ENCODE data around the gene TEX13D. TPM values are rescaled to one million over a fixed set of nuclear protein-coding genes. Genes with fewer than 3 reads are reported as not detected.

TEX13D gene
- total and polyA plus RNA-seq, 2 experiments from 2014 or later = not detected

- no peak overlapping the region for H2AFZ ChIP-seq
- peaks cover 6% of the 10 kb centered on the region for H3K4me1 Mint-ChIP-seq
- H3K27me3 Mint-ChIP-seq (ENCODE audit: insufficient read depth, low read depth, poor library complexity) = no peaks in the 10 kb centered on the region
- no peaks in the 10 kb centered on the region for H3F3A ChIP-seq (replicated peaks; ENCODE audit: low read depth)
- H3K79me2 ChIP-seq (replicated peaks; ENCODE audit: insufficient read depth) = no peaks in the 10 kb centered on the region
- H4K20me1 ChIP-seq (replicated peaks; ENCODE audit: insufficient read depth) = no peaks in the 10 kb centered on the region
- no peak for ATAC-seq
- H3K36me3 ChIP-seq (ENCODE audit: insufficient read depth) = no peaks in the 10 kb centered on the region
- no peaks in the 10 kb centered on the region for H3K27me3 ChIP-seq (ENCODE audit: insufficient read depth)
- no peaks in the 10 kb centered on the region for H3K4me1 ChIP-seq (ENCODE audit: insufficient read depth)
- H3K27ac Mint-ChIP-seq = no peak overlapping the region
- H3K36me3 Mint-ChIP-seq (ENCODE audit: low read depth) = no peaks in the 10 kb centered on the region
- no peaks in the 10 kb centered on the region for H3K9me2 ChIP-seq (ENCODE audit: insufficient read depth)
- no peak overlapping the region for H3K4me2 ChIP-seq
- TF ChIP-seq ZNF462 (CRISPR knock-in tag; IDR thresholded peaks at IDR 0.05) = no peak
- no peak for TF ChIP-seq REST (IDR thresholded peaks at IDR 0.05; ENCODE audit: unreplicated experiment)
- no peak for TF ChIP-seq STAT1 (IDR thresholded peaks at IDR 0.05; ENCODE audit: unreplicated experiment)
- no peak for TF ChIP-seq CTCF (conservative IDR thresholded peaks at IDR 0.05; ENCODE audit: low read depth in 2 of 2)
- no peak for TF ChIP-seq NANOG (IDR thresholded peaks at IDR 0.05; ENCODE audit: borderline replicate concordance)
- no peak for TF ChIP-seq CREB1 (CRISPR knock-in tag; IDR thresholded peaks at IDR 0.05; ENCODE audit: low read depth)
- TF ChIP-seq ZNF331 (CRISPR knock-in tag; IDR thresholded peaks at IDR 0.05; ENCODE audit: low read depth) = no peak
- no peak for TF ChIP-seq ETS1 (IDR thresholded peaks at IDR 0.05)
- no peak for TF ChIP-seq ZNF114 (CRISPR knock-in tag; IDR thresholded peaks at IDR 0.05)
- TF ChIP-seq EZH2 (IDR thresholded peaks at IDR 0.05; ENCODE audit: low read depth, unreplicated experiment) = no peak
- no peak for TF ChIP-seq JUNB (IDR thresholded peaks at IDR 0.05; ENCODE audit: unreplicated experiment)
- TF ChIP-seq POLR2AphosphoS5 (IDR thresholded peaks at IDR 0.05; ENCODE audit: low read depth) = no peak
- TF ChIP-seq EZH2phosphoT487 (IDR thresholded peaks at IDR 0.05; ENCODE audit: unreplicated experiment) = no peak
- H3K4me3 Mint-ChIP-seq = no peak overlapping the region
- no peak overlapping the region for H3K27ac ChIP-seq (ENCODE audit: low read depth)
- H3K9me3 Mint-ChIP-seq = no peaks in the 10 kb centered on the region
- no peak for DNase-seq (ENCODE audit: low spot score)
- H3K4me3 ChIP-seq = no peak overlapping the region
These were observed 53.9 kb downstream of the TEX13D start for GRCh38 chrX:124386401-124386800.
